Hepatocyte (in vitro differentiated cells): ENCODE measurements around the gene ZC3H10.

Experiments
- CTCF ChIP-seq: fragments of 200-600 bp; sonication (generic); IDR thresholded peaks from 2 replicates; pipeline ENCODE4 v1.5.1; 2016; ENCODE audit warnings: antibody characterized with exemption, mild to moderate bottlenecking; ENCODE audit not compliant: poor library complexity
- EZH2 ChIP-seq: fragments of 200-600 bp; sonication (generic); IDR thresholded peaks from 2 replicates; pipeline ENCODE4 v1.6.1; 2016; ENCODE audit warnings: antibody characterized with exemption, mild to moderate bottlenecking, borderline replicate concordance
- EZH2phosphoT487 ChIP-seq: fragments of 200-600 bp; sonication (generic); IDR thresholded peaks from one replicate; pipeline ENCODE4 v1.6.1; 2018; ENCODE audit warnings: antibody characterized with exemption, mild to moderate bottlenecking, low read depth, moderate library complexity; ENCODE audit not compliant: unreplicated experiment, severe bottlenecking

GRCh38 chr12:56153678-56154065, 35.6 kb downstream of the ZC3H10 start:
- TF ChIP-seq CTCF (no peak), EZH2 (no peak), EZH2phosphoT487 (no peak)
